ENCODE measurements around the gene ARMH2. TPM values are rescaled to one million over a fixed set of nuclear protein-coding genes. Genes with fewer than 3 reads are reported as not detected.

Gene ARMH2
- total and polyA plus RNA-seq, 4 experiments from 2014 or later = 0.55 to 4.7 (median 3.1) TPM; not detected in 1

DNA sequence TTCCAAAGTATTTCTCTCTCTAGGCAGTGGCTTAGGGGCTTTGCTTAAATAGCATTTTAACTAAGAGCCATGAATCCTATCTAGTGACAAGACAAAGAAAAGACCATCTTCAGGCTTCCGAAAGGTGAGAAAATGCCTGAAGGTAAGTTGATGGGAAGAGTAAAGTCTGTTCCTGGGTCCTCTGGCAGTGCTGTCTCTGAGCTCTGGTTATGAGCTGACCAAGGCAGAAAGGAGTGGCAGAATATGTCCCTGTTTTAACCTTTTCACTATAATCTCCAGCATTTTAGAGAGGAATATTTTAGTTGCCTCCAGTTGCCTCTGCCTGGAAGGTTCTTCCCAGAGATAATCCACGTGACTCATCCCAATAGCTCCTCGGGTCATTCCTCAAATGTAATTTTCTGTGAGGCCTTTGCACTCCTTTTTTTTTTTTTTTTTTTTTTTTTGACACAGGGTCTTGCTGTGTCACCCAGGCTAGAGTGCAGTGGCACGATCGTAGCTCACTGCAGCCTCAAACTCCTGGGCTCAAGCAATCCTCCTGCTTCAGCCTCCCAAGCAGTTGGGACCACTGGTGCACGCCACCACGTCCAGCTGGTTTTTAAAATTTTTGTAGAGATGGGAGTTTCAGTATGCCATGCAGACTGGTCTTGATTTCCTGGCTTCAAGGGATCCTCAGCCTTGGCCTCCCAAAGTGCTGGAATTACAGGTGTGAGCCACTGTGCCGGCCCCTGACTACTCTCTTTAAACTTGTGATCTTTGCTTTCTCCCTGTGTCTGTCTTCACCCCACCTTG, 3.7 kb upstream of the ARMH2 start:
- Mint-ChIP-seq H3K4me3 (peak overlapping the region in 1 of 8 donors; percentile 20), H3K4me1 (peaks cover 3 to 15% (median 8%) of the 10 kb centered on the region in 4 donors), H3K27me3 (no peaks in the 10 kb centered on the region), H3K36me3 (peaks cover 35 to 57% of the 10 kb centered on the region in 2 donors), H3K9me3 (peaks cover 0 to 5% (median 0%) of the 10 kb centered on the region in 8 donors), H3K27ac (peak overlapping the region in 4 of 7 donors; percentile 20 to 89 (median 54))
- POLR2A ChIA-PET (ENCODE audit: partially characterized antibody) = no interaction called here
- no peaks in the 10 kb centered on the region for H3K9me3 ChIP-seq (ENCODE audit: control insufficient read depth in 1 of 2, low read length in 2 of 2)
- CTCF ChIA-PET (ENCODE audit: partially characterized antibody) = no interaction called here
- no peaks in the 10 kb centered on the region for H3K27me3 ChIP-seq (ENCODE audit: insufficient read depth, low read length)
- no peak overlapping the region for H3K4me3 ChIP-seq (ENCODE audit: low read length in 2 of 2)
- no peak for DNase-seq
- H3K4me1 ChIP-seq (ENCODE audit: insufficient read depth, low read length) = no peaks in the 10 kb centered on the region
- no peak overlapping the region for H3K27ac ChIP-seq (ENCODE audit: low read depth, low read length)
- intact Hi-C loops (cut with micrococcal nuclease) = no loop called here
- H3K36me3 ChIP-seq (ENCODE audit: insufficient read depth, low read length) = peaks cover 38% of the 10 kb centered on the region

DNA sequence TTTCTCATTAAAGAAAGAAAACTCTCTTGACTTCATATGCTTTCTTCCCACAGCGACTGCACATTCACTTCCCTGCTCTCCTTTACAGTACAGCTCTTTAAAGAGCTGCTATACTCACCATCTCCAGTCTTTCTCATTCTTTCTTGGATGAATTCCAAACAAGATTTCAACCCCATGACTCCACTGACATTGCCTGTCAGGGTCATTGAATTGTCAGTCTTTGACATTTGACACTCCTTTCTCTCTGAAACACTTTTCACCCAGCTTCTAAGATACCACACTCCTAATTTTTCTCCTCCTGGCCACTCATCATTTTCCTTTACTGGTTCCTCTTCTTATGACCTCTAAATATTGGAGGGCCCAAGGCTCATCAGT, 811 bp upstream of the ARMH2 start:
- Mint-ChIP-seq H3K27me3 (no peaks in the 10 kb centered on the region), H3K4me1 (peaks cover 3 to 15% (median 8%) of the 10 kb centered on the region in 4 donors), H3K9me3 (peaks cover 0 to 5% (median 0%) of the 10 kb centered on the region in 8 donors), H3K4me3 (no peak overlapping the region), H3K27ac (peak overlapping the region in 6 of 7 donors; percentile 8 to 63 (median 20)), H3K36me3 (peaks cover 8 to 28% of the 10 kb centered on the region in 2 donors)
- Histone ChIP-seq H3K27ac (ENCODE audit: low read depth, low read length) (no peak overlapping the region), H3K4me1 (ENCODE audit: insufficient read depth, low read length) (no peaks in the 10 kb centered on the region), H3K36me3 (ENCODE audit: insufficient read depth, low read length) (peaks cover 9% of the 10 kb centered on the region), H3K27me3 (ENCODE audit: insufficient read depth, low read length) (no peaks in the 10 kb centered on the region), H3K4me3 (ENCODE audit: low read length in 2 of 2) (no peak overlapping the region), H3K9me3 (ENCODE audit: control insufficient read depth in 1 of 2, low read length in 2 of 2) (no peaks in the 10 kb centered on the region)
- POLR2A ChIA-PET (ENCODE audit: partially characterized antibody) = no interaction called here
- intact Hi-C loops (cut with micrococcal nuclease) = no loop called here
- CTCF ChIA-PET (ENCODE audit: partially characterized antibody) = interaction anchor here (1.4 to 1.6 kb wide), 3 partner anchors 24 to 272 kb away, joined by 3 to 4 read pairs (median 3); no protein-coding TSS in a partner anchor
- no peak for DNase-seq

DNA sequence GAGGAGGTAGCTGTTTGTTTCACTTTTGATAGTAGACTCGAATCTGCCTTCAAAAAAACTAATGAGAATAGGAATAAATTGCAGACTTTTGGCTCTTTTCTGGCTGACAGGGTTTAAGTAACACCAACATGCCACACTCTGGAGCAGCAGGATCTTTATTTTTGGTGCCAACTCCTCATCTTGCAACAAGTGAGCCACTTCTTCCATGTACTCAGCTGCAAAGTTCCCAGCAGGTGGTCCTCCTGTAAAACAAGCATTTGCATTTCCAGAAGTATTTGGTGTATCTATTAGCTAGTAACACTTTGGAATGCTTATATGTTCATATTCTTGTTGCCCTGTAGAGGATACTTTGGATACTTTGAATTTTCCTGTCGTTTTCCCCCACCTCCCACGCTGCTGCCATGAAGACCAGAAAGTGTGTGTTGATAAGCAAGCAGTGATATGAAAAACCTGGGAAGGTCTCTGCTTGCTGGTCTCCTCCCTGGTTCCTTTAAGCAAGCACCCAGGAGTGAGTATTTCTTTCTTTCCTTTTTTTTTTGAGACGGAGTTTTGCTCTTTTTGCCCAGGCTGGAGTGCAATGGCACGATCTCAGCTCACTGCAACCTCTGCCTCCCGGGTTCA, 1.0 kb downstream of the ARMH2 start:
- Mint-ChIP-seq H3K4me3 (no peak overlapping the region), H3K27me3 (no peaks in the 10 kb centered on the region), H3K36me3 (peaks cover 3 to 14% of the 10 kb centered on the region in 2 donors), H3K27ac (peak overlapping the region in 3 of 7 donors; percentile 24 to 69 (median 43)), H3K4me1 (peaks cover 3 to 16% (median 8%) of the 10 kb centered on the region in 4 donors), H3K9me3 (peaks cover 0 to 4% (median 0%) of the 10 kb centered on the region in 8 donors)
- no peaks in the 10 kb centered on the region for H3K9me3 ChIP-seq (ENCODE audit: control insufficient read depth in 1 of 2, low read length in 2 of 2)
- H3K27ac ChIP-seq (ENCODE audit: low read depth, low read length) = no peak overlapping the region
- ChIA-PET CTCF (ENCODE audit: partially characterized antibody) (interaction anchor here (1.1 to 1.6 kb wide), 3 partner anchors 58 to 220 kb away, joined by 3 to 4 read pairs (median 3); no protein-coding TSS in a partner anchor), POLR2A (ENCODE audit: partially characterized antibody) (interaction anchor here (1.1 kb wide), 1 partner anchor 220 kb away, joined by 3 read pairs; no protein-coding TSS in a partner anchor)
- no peaks in the 10 kb centered on the region for H3K27me3 ChIP-seq (ENCODE audit: insufficient read depth, low read length)
- H3K4me3 ChIP-seq (ENCODE audit: low read length in 2 of 2) = no peak overlapping the region
- intact Hi-C loops (cut with micrococcal nuclease) = no loop called here
- H3K4me1 ChIP-seq (ENCODE audit: insufficient read depth, low read length) = no peaks in the 10 kb centered on the region
- DNase-seq = no peak
- H3K36me3 ChIP-seq (ENCODE audit: insufficient read depth, low read length) = peaks cover 4% of the 10 kb centered on the region

DNA sequence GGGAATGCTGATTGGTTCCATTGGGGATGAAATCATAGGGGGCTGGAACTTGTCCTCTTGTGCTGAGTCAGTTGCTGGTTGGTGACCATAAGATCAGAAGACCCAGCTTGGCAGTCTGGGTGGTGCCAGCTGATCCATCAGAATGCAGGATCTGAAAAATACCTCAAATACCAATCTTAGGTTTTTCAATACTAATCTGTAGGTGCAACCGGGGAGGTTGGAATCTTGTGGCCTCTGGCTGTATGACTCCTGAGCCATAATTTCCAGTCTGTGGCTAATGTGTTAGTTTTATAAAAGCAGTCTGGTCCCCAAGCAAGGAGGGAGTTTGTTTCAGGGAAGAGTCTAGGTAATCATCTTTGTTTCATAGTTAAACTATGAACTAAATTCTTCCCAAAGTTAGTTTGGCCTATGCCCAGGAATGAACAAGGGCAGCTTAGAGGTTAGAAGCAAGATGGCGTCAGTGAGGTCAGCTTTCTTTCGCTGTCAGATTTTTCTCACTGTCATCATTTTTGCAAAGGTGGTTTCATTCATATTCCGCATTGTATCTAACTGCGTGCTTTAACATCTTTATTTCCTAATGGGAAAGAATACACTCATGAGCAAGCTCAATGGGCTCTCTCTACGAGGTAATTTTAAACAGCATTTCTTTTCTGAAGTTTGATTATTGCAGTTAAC, 2.0 kb downstream of the ARMH2 start:
- CTCF ChIA-PET (ENCODE audit: partially characterized antibody) = interaction anchor here (1.6 kb wide), 1 partner anchor 216 kb away, joined by 4 read pairs; no protein-coding TSS in a partner anchor
- H3K9me3 Mint-ChIP-seq = peaks cover 0 to 4% (median 0%) of the 10 kb centered on the region in 8 donors
- Histone ChIP-seq H3K36me3 (ENCODE audit: insufficient read depth, low read length) (no peaks in the 10 kb centered on the region), H3K27me3 (ENCODE audit: insufficient read depth, low read length) (no peaks in the 10 kb centered on the region), H3K9me3 (ENCODE audit: control insufficient read depth in 1 of 2, low read length in 2 of 2) (no peaks in the 10 kb centered on the region), H3K4me3 (ENCODE audit: low read length in 2 of 2) (no peak overlapping the region), H3K4me1 (ENCODE audit: insufficient read depth, low read length) (no peaks in the 10 kb centered on the region), H3K27ac (ENCODE audit: low read depth, low read length) (no peak overlapping the region)
- peaks cover 3 to 16% (median 8%) of the 10 kb centered on the region in 4 donors for H3K4me1 Mint-ChIP-seq
- H3K27me3 Mint-ChIP-seq = no peaks in the 10 kb centered on the region
- H3K4me3 Mint-ChIP-seq = no peak overlapping the region
- peaks cover 3 to 9% of the 10 kb centered on the region in 2 donors for H3K36me3 Mint-ChIP-seq
- intact Hi-C loops (cut with micrococcal nuclease) = no loop called here
- no peak for DNase-seq
- H3K27ac Mint-ChIP-seq = peak overlapping the region in 2 of 7 donors; percentile 71 to 75
- POLR2A ChIA-PET (ENCODE audit: partially characterized antibody) = interaction anchor here (0.8 kb wide), 1 partner anchor 165 kb away, joined by 3 read pairs; no protein-coding TSS in a partner anchor

DNA sequence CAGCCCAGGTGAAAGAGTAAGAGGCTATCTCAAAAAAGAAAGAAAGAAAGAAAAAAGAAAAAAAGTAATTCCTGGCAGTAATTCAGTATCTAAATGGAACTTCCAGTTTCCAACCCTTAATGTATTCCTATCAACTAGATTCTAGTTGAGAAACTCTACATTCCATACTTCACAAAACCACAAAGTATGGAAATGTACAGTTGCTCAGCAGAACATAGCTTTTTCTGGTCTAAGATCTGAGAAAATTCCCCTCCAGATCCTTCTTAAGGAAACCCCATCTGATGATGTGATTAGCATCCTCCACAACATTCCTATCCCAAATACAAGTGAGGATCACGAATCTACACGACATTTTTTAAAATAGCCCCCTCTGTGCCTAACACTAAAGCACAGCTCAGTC, 3.6 kb downstream of the ARMH2 start:
- Histone ChIP-seq H3K4me3 (ENCODE audit: low read length in 2 of 2) (no peak overlapping the region), H3K36me3 (ENCODE audit: insufficient read depth, low read length) (no peaks in the 10 kb centered on the region), H3K4me1 (ENCODE audit: insufficient read depth, low read length) (no peaks in the 10 kb centered on the region), H3K27ac (ENCODE audit: low read depth, low read length) (no peak overlapping the region), H3K9me3 (ENCODE audit: control insufficient read depth in 1 of 2, low read length in 2 of 2) (no peaks in the 10 kb centered on the region), H3K27me3 (ENCODE audit: insufficient read depth, low read length) (no peaks in the 10 kb centered on the region)
- Mint-ChIP-seq H3K27me3 (no peaks in the 10 kb centered on the region), H3K4me3 (no peak overlapping the region), H3K4me1 (peaks cover 1 to 12% (median 7%) of the 10 kb centered on the region in 4 donors), H3K9me3 (peaks cover 0 to 4% (median 0%) of the 10 kb centered on the region in 8 donors), H3K27ac (peak overlapping the region in 1 of 7 donors; percentile 31), H3K36me3 (peaks cover 0 to 2% of the 10 kb centered on the region in 2 donors)
- intact Hi-C loops (cut with micrococcal nuclease) = no loop called here
- ChIA-PET CTCF (ENCODE audit: partially characterized antibody) (no interaction called here), POLR2A (ENCODE audit: partially characterized antibody) (interaction anchor here (0.7 kb wide), 1 partner anchor 39 kb away, joined by 3 read pairs; no protein-coding TSS in a partner anchor)
- DNase-seq = no peak

DNA sequence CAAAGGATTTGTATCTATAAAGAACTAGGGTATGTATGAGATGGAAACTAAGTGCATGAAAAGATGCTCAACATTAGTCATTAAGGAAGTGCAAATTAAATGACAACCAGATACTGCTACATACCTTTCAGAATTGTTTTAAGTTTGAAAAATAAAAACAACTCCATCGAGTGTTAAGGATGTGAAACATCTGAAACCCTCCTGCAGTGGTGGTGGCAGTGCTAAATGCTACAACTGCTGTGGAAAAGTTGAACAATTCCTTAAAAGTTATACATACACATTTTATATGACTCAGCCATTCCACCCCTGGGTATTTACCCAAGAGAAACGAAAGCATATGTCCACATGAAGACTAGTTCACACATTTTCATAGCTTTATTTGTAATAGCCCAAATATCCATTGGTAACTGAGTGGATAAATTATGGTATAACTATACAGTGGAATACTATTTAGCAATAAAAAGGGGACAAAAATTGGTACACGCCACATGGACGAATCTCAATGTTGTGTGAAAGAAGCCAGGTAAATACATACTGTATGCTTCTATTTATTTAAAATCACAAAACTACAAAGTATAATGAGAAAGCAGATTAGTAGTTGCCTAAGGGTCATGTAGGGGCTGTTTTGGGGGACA, 10.6 kb downstream of the ARMH2 start:
- no peak overlapping the region for H3K27ac ChIP-seq (ENCODE audit: low read depth, low read length)
- intact Hi-C loops (cut with micrococcal nuclease) = no loop called here
- no peaks in the 10 kb centered on the region for H3K27me3 ChIP-seq (ENCODE audit: insufficient read depth, low read length)
- H3K4me3 ChIP-seq (ENCODE audit: low read length in 2 of 2) = no peak overlapping the region
- Mint-ChIP-seq H3K4me1 (no peaks in the 10 kb centered on the region), H3K27me3 (no peaks in the 10 kb centered on the region), H3K27ac (no peak overlapping the region), H3K36me3 (peaks cover 15 to 16% of the 10 kb centered on the region in 2 donors), H3K4me3 (no peak overlapping the region), H3K9me3 (no peaks in the 10 kb centered on the region)
- no peaks in the 10 kb centered on the region for H3K4me1 ChIP-seq (ENCODE audit: insufficient read depth, low read length)
- POLR2A ChIA-PET (ENCODE audit: partially characterized antibody) = no interaction called here
- no peaks in the 10 kb centered on the region for H3K9me3 ChIP-seq (ENCODE audit: control insufficient read depth in 1 of 2, low read length in 2 of 2)
- DNase-seq = no peak
- no peaks in the 10 kb centered on the region for H3K36me3 ChIP-seq (ENCODE audit: insufficient read depth, low read length)
- CTCF ChIA-PET (ENCODE audit: partially characterized antibody) = no interaction called here
